ENCODE results near the gene DIP2C. TPM values are rescaled to one million over a fixed set of nuclear protein-coding genes. Genes with fewer than 3 reads are reported as not detected.

Gene DIP2C
- polyA plus RNA-seq, 1 of the 3 experiments (the other 2 are of a cell fraction), result 8.7 TPM

DNA sequence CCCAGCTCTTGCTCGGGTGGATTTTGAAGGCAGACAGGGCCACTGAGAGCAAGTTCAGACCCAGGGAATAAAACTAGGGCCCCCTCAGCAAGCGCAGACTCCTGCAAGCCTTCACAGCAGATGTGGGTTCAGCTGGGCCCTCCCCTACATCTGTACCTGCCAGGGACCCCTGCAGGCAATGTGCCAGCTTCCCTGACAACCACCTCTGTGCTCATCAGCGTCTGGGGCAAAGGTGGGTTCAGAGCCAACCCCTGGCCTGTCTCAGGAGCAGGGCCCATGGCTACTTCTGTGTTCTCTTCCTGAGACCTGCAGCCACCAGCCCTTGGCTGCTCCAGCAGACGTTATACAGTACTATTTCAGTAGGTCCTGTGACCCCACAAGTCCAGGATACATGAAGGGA is 189.5 kb downstream of the DIP2C start:
- CTCF ChIA-PET, result interaction anchor here (1.2 to 1.6 kb wide), 3 partner anchors 8 to 289 kb away, joined by 3 to 5 read pairs (median 3); no protein-coding TSS in a partner anchor
- Histone ChIP-seq H3K4me2 (no peak overlapping the region), H3K36me3 (replicated peaks in 1 of 2; ENCODE audit: control insufficient read depth in 1 of 2, insufficient read depth in 2 of 2, low read length in 1 of 2) (peaks cover 0 to 3% of the 10 kb centered on the region in 2 experiments), H3K79me2 (ENCODE audit: insufficient read depth) (peaks cover 42% of the 10 kb centered on the region), H2AFZ (ENCODE audit: low read depth) (no peak overlapping the region), H3K27ac (ENCODE audit: low read depth in 2 of 2, low read length in 1 of 2) (no peak overlapping the region), H3K9me2 (no peaks in the 10 kb centered on the region), H3K4me1 (ENCODE audit: control insufficient read depth in 1 of 2, insufficient read depth in 2 of 2, low read depth in 1 of 2, low read length in 1 of 2) (peaks cover 8 to 11% of the 10 kb centered on the region in 2 experiments; a peak in 3 of 4 replicates), H4K20me1 (ENCODE audit: insufficient read depth) (peaks cover 80% of the 10 kb centered on the region), H3F3A (replicated peaks; ENCODE audit: insufficient read depth) (peaks cover 5% of the 10 kb centered on the region), H3K27me3 (ENCODE audit: insufficient read depth) (no peaks in the 10 kb centered on the region), H3K9ac (no peak overlapping the region), H3K4me3 (ENCODE audit: low read depth in 2 of 2, low read length in 1 of 2) (no peak overlapping the region), H3K9me3 (no peaks in the 10 kb centered on the region)
- POLR2A ChIA-PET, result no interaction called here
- 87% methylated on average over 3 of the region's 4 CpGs for WGBS (ENCODE audit: low lambda C conversion rate)
- TF ChIP-seq NFIC (IDR thresholded peaks at IDR 0.05; ENCODE audit: borderline replicate concordance), result no peak
- TF ChIP-seq TAF1 (IDR thresholded peaks at IDR 0.05; ENCODE audit: borderline replicate concordance, low read depth, low read length), result no peak
- DNase-seq, result no peak

DNA sequence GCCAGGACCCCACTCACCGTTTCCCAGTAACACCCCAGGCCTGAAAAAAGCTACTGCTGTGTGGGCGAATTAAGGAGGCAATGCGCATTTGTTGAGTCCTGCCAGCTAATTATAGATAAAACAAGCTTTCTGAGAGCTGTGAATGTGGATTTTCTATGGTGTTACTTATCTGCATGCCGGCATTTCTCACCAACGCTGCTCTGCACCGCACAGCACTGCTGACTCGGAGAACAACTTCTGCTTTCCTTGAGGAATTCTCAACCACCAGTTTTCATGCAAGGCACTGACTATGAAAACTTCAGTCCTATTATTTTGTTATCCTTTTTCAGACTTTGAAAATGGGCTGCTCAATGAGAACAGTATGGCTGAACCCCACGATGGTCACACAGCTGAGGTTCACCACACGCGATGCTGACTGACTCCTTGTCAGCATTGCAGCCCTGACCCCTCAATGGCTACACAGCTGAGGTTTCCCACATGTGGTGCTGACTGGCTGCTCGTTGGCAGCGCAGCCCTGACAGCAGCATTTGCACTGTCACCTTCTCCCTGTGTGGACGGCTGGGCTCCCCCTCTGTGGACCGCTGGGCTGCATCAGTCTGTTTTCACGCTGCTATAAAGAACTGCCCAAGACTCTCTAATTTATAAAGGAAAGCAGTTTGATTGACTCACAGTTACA is 190.6 kb downstream of the DIP2C start:
- no peaks in the 10 kb centered on the region for H3K27me3 ChIP-seq (ENCODE audit: insufficient read depth)
- ChIA-PET CTCF (interaction anchor here (0.7 to 2.4 kb wide), 3 partner anchors 9 to 290 kb away, joined by 3 to 14 read pairs (median 4); no protein-coding TSS in a partner anchor), POLR2A (no interaction called here)
- no peak for TF ChIP-seq GATA2 (CRISPR knock-in tag; IDR thresholded peaks at IDR 0.05)
- TF ChIP-seq EP300 (IDR thresholded peaks at IDR 0.05; ENCODE audit: borderline replicate concordance in 1 of 2, low read depth in 1 of 2, low read length in 1 of 2), result no peak
- TF ChIP-seq ELF1 (IDR thresholded peaks at IDR 0.05), result no peak
- TF ChIP-seq, protein P1, sequence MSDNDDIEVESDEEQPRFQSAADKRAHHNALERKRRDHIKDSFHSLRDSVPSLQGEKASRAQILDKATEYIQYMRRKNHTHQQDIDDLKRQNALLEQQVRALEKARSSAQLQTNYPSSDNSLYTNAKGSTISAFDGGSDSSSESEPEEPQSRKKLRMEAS (IDR thresholded peaks at IDR 0.05; ENCODE audit: low read depth), result no peak
- no peak for TF ChIP-seq NRF1 (IDR thresholded peaks at IDR 0.05; ENCODE audit: low read depth, low read length)
- TF ChIP-seq GABPA (IDR thresholded peaks at IDR 0.05; ENCODE audit: low read depth), result no peak
- no peak for TF ChIP-seq FOXM1 (IDR thresholded peaks at IDR 0.05; ENCODE audit: low read depth)
- no peak for TF ChIP-seq FOXJ3 (CRISPR knock-in tag; IDR thresholded peaks at IDR 0.05)
- TF ChIP-seq EZH2phosphoT487 (IDR thresholded peaks at IDR 0.05; ENCODE audit: borderline replicate concordance, low read depth), result no peak
- no peak for TF ChIP-seq FOSL2 (IDR thresholded peaks at IDR 0.05; ENCODE audit: borderline replicate concordance, low read depth)
- no peak for TF ChIP-seq SIN3A (IDR thresholded peaks at IDR 0.05; ENCODE audit: borderline replicate concordance, low read depth, low read length)
- no peak for TF ChIP-seq POLR2AphosphoS5 (IDR thresholded peaks at IDR 0.05; ENCODE audit: low read depth, low read length)
- TF ChIP-seq, protein P2, sequence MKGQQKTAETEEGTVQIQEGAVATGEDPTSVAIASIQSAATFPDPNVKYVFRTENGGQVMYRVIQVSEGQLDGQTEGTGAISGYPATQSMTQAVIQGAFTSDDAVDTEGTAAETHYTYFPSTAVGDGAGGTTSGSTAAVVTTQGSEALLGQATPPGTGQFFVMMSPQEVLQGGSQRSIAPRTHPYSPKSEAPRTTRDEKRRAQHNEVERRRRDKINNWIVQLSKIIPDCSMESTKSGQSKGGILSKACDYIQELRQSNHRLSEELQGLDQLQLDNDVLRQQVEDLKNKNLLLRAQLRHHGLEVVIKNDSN (IDR thresholded peaks at IDR 0.05; ENCODE audit: borderline replicate concordance, low read depth), result no peak
- TF ChIP-seq RCOR1 (IDR thresholded peaks at IDR 0.05; ENCODE audit: low read length), result no peak
- TF ChIP-seq MXI1 (IDR thresholded peaks at IDR 0.05; ENCODE audit: low read depth, low read length), result no peak
- TF ChIP-seq, protein P3, sequence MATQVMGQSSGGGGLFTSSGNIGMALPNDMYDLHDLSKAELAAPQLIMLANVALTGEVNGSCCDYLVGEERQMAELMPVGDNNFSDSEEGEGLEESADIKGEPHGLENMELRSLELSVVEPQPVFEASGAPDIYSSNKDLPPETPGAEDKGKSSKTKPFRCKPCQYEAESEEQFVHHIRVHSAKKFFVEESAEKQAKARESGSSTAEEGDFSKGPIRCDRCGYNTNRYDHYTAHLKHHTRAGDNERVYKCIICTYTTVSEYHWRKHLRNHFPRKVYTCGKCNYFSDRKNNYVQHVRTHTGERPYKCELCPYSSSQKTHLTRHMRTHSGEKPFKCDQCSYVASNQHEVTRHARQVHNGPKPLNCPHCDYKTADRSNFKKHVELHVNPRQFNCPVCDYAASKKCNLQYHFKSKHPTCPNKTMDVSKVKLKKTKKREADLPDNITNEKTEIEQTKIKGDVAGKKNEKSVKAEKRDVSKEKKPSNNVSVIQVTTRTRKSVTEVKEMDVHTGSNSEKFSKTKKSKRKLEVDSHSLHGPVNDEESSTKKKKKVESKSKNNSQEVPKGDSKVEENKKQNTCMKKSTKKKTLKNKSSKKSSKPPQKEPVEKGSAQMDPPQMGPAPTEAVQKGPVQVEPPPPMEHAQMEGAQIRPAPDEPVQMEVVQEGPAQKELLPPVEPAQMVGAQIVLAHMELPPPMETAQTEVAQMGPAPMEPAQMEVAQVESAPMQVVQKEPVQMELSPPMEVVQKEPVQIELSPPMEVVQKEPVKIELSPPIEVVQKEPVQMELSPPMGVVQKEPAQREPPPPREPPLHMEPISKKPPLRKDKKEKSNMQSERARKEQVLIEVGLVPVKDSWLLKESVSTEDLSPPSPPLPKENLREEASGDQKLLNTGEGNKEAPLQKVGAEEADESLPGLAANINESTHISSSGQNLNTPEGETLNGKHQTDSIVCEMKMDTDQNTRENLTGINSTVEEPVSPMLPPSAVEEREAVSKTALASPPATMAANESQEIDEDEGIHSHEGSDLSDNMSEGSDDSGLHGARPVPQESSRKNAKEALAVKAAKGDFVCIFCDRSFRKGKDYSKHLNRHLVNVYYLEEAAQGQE (IDR thresholded peaks at IDR 0.05; ENCODE audit: low read depth, low read length), result no peak
- TF ChIP-seq, protein P4, sequence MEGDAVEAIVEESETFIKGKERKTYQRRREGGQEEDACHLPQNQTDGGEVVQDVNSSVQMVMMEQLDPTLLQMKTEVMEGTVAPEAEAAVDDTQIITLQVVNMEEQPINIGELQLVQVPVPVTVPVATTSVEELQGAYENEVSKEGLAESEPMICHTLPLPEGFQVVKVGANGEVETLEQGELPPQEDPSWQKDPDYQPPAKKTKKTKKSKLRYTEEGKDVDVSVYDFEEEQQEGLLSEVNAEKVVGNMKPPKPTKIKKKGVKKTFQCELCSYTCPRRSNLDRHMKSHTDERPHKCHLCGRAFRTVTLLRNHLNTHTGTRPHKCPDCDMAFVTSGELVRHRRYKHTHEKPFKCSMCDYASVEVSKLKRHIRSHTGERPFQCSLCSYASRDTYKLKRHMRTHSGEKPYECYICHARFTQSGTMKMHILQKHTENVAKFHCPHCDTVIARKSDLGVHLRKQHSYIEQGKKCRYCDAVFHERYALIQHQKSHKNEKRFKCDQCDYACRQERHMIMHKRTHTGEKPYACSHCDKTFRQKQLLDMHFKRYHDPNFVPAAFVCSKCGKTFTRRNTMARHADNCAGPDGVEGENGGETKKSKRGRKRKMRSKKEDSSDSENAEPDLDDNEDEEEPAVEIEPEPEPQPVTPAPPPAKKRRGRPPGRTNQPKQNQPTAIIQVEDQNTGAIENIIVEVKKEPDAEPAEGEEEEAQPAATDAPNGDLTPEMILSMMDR (IDR thresholded peaks at IDR 0.05), result no peak
- TF ChIP-seq CHD2 (IDR thresholded peaks at IDR 0.05; ENCODE audit: low read length, partially characterized antibody), result no peak
- no peak for TF ChIP-seq MEF2A (IDR thresholded peaks at IDR 0.05; ENCODE audit: borderline replicate concordance, low read depth)

More for the DNA sequence above, 190.6 kb downstream of the DIP2C start:
- no peaks in the 10 kb centered on the region for H3K9me2 ChIP-seq
- peaks cover 5% of the 10 kb centered on the region for H3F3A ChIP-seq (replicated peaks; ENCODE audit: insufficient read depth)
- H3K27ac ChIP-seq (ENCODE audit: low read depth in 2 of 2, low read length in 1 of 2), result no peak overlapping the region
- H4K20me1 ChIP-seq (ENCODE audit: insufficient read depth), result peaks cover 77% of the 10 kb centered on the region
- WGBS (ENCODE audit: low lambda C conversion rate), result 95% methylated on average over 15 of the region's 15 CpGs
- no peak overlapping the region for H3K4me3 ChIP-seq (ENCODE audit: low read depth in 2 of 2, low read length in 1 of 2)
- no peak for DNase-seq
- peaks cover 45% of the 10 kb centered on the region for H3K79me2 ChIP-seq (ENCODE audit: insufficient read depth)
- peaks cover 9 to 11% of the 10 kb centered on the region in 2 experiments; a peak in 3 of 4 replicates for H3K4me1 ChIP-seq (ENCODE audit: control insufficient read depth in 1 of 2, insufficient read depth in 2 of 2, low read depth in 1 of 2, low read length in 1 of 2)
- H2AFZ ChIP-seq (ENCODE audit: low read depth), result no peak overlapping the region
- H3K4me2 ChIP-seq, result no peak overlapping the region
- H3K36me3 ChIP-seq (replicated peaks in 1 of 2; ENCODE audit: control insufficient read depth in 1 of 2, insufficient read depth in 2 of 2, low read length in 1 of 2), result peaks cover 0 to 3% of the 10 kb centered on the region in 2 experiments
- no peaks in the 10 kb centered on the region for H3K9me3 ChIP-seq
- no peak overlapping the region for H3K9ac ChIP-seq
